GM19328 (cell line): ENCODE results near the gene NPDC1.
A peak's percentile ranks its signal among the peaks of the same experiment; 100 is the strongest.
"Not testable (repeated sequence)": the region's sequence is repeated elsewhere in the genome, so short reads cannot be mapped to it uniquely, and the experiment has no call there.

ENCODE experiments used
- ATAC-seq: cut with Tn5 transposase; IDR thresholded peaks from one replicate; pipeline ENCODE4 v1.9.1; 2021; ENCODE audit warnings: mild to moderate bottlenecking, moderate library complexity; ENCODE audit not compliant: unreplicated experiment

Gene NPDC1

GRCh38 chr9:137075275-137075775 lies 29.3 kb upstream of the NPDC1 start:
- no peak for ATAC-seq

- ATAC-seq = no peak
Observed at GRCh38 chr9:137074657-137075274, 28.8 kb upstream of the NPDC1 start.

- no peak for ATAC-seq
Observed at GRCh38 chr9:137073992-137074399, 28.0 kb upstream of the NPDC1 start.

- no peak for ATAC-seq
Observed at GRCh38 chr9:137071282-137071681, 25.3 kb upstream of the NPDC1 start.

GRCh38 chr9:137070906-137071275 lies 24.9 kb upstream of the NPDC1 start:
- no peak for ATAC-seq

GRCh38 chr9:137070201-137070905 lies 24.4 kb upstream of the NPDC1 start, which contains the start of gene SAPCD2:
TSS of gene SAPCD2 (minus strand) at chr9:137070557. CDS start at chr9:137070460, 97 bp downstream.
- peak; percentile 66 for ATAC-seq

- ATAC-seq = peak; percentile 14
Observed at GRCh38 chr9:137069508-137070091, 23.6 kb upstream of the NPDC1 start.

GRCh38 chr9:137068539-137069507 lies 22.8 kb upstream of the NPDC1 start:
- ATAC-seq = no peak

GRCh38 chr9:137067860-137068538 lies 22.0 kb upstream of the NPDC1 start:
- no peak for ATAC-seq

- no peak for ATAC-seq
Observed at GRCh38 chr9:137066096-137066861, 20.3 kb upstream of the NPDC1 start.

GRCh38 chr9:137065336-137065967 lies 19.5 kb upstream of the NPDC1 start:
- no peak for ATAC-seq

GRCh38 chr9:137064880-137065164 lies 18.8 kb upstream of the NPDC1 start:
- ATAC-seq = no peak

GRCh38 chr9:137064027-137064879 lies 18.3 kb upstream of the NPDC1 start:
- no peak for ATAC-seq

GRCh38 chr9:137063311-137064026 lies 17.5 kb upstream of the NPDC1 start:
- no peak for ATAC-seq

GRCh38 chr9:137062798-137063197 lies 16.8 kb upstream of the NPDC1 start:
- ATAC-seq = not testable (repeated sequence)

GRCh38 chr9:137062384-137062783 lies 16.4 kb upstream of the NPDC1 start:
- ATAC-seq = no peak

- no peak for ATAC-seq
Observed at GRCh38 chr9:137058521-137059234, 12.7 kb upstream of the NPDC1 start.
